IMR-90 (cell line): Measurements from ENCODE around the gene TMEFF1. TPM values are rescaled to one million over a fixed set of nuclear protein-coding genes. Genes with fewer than 3 reads are reported as not detected.

Source experiments
- ATAC-seq: fragments of 200-7000 bp; cut with Tn5 transposase; 2 replicates; pipeline ENCODE4 v1.9.1; 2020; ENCODE audit warnings: low read depth, mild to moderate bottlenecking, moderate library complexity
- BruUV-seq: library from RNA; stranded (reverse); fragments of 400-500 nt; replicated peaks from 2 replicates; lab custom pipeline; 2021; lab: Mats Ljungman, UMichigan
- CTCF ChIA-PET: fragments of 300-600 bp; formaldehyde crosslinking; extraction: SDS; loops from one replicate; lab custom pipeline; 2021; ENCODE audit warnings: antibody characterized with exemption; lab: Yijun Ruan, JAX
- POLR2A ChIA-PET: fragments of 300-600 bp; sonication (Branson Sonifier 250); formaldehyde crosslinking; loops from one replicate; lab custom pipeline; 2022; ENCODE audit warnings: antibody characterized with exemption; ENCODE audit not compliant: unreplicated experiment; lab: Charles Lee
- DNase-seq: peaks from one replicate; pipeline ENCODE4 v3.0.0; 2013
- H2AFZ ChIP-seq: replicated peaks from 2 replicates; pipeline ENCODE3; 2013; ENCODE audit warnings: low read length, mild to moderate bottlenecking; ENCODE audit not compliant: poor library complexity
- H2AK5ac ChIP-seq: 2 replicates; pipeline ENCODE4 v1.6.1; 2013; ENCODE audit warnings: low read depth, low read length, inconsistent platforms
- H2AK9ac ChIP-seq: replicated peaks from 2 replicates; pipeline ENCODE3; 2013; ENCODE audit warnings: mild to moderate bottlenecking, low read depth, low read length, moderate library complexity; ENCODE audit not compliant: poor library complexity
- H2BK120ac ChIP-seq: 2 replicates; pipeline ENCODE4 v1.6.1; 2013; ENCODE audit warnings: low read depth, low read length, inconsistent platforms
- H2BK15ac ChIP-seq: 3 replicates; pipeline ENCODE4 v1.6.1; 2013; ENCODE audit warnings: low read depth, low read length, inconsistent platforms
- H2BK20ac ChIP-seq: 2 replicates; pipeline ENCODE4 v1.6.1; 2013; ENCODE audit warnings: low read depth, mild to moderate bottlenecking, inconsistent platforms, low read length, moderate library complexity
- H2BK5ac ChIP-seq: 2 replicates; pipeline ENCODE4 v1.6.1; 2013; ENCODE audit warnings: mild to moderate bottlenecking, low read depth, low read length, inconsistent platforms; ENCODE audit not compliant: poor library complexity, severe bottlenecking
- H3K14ac ChIP-seq: replicated peaks from 2 replicates; pipeline ENCODE4 v1.6.1; 2013; ENCODE audit warnings: low read depth, low read length, inconsistent platforms
- H3K18ac ChIP-seq: 2 replicates; pipeline ENCODE4 v1.6.1; 2013; ENCODE audit warnings: low read depth, low read length, control low read depth
- H3K23ac ChIP-seq: 2 replicates; pipeline ENCODE4 v1.6.1; 2013; ENCODE audit warnings: low read depth, low read length, inconsistent platforms
- H3K27ac ChIP-seq: 2 replicates; pipeline ENCODE4 v1.5.1; 2013; ENCODE audit warnings: mild to moderate bottlenecking, control low read depth, low read length; ENCODE audit not compliant: insufficient read depth
- H3K27me3 ChIP-seq: 2 replicates; pipeline ENCODE4 v1.6.1; 2013; ENCODE audit warnings: low read length; ENCODE audit not compliant: control insufficient read depth, insufficient read depth
- H3K36me3 ChIP-seq: 2 replicates; pipeline ENCODE4 v1.6.1; 2013; ENCODE audit warnings: low read length, mixed read lengths; ENCODE audit not compliant: control insufficient read depth, insufficient read depth
- H3K4ac ChIP-seq: 2 replicates; pipeline ENCODE4 v1.6.1; 2013; ENCODE audit warnings: low read depth, low read length, inconsistent platforms
- H3K4me1 ChIP-seq: 2 replicates; pipeline ENCODE4 v1.6.1; 2013; ENCODE audit warnings: low read length, mixed read lengths; ENCODE audit not compliant: control insufficient read depth, insufficient read depth
- H3K4me2 ChIP-seq: 2 replicates; pipeline ENCODE4 v1.6.1; 2013; ENCODE audit warnings: low read depth, mild to moderate bottlenecking, control low read depth, low read length, moderate library complexity
- H3K4me3 ChIP-seq: 2 replicates; pipeline ENCODE4 v1.5.1; 2013; ENCODE audit warnings: low read depth, mild to moderate bottlenecking, control low read depth, low read length, moderate library complexity; ENCODE audit not compliant: insufficient read depth
- H3K56ac ChIP-seq: 2 replicates; pipeline ENCODE4 v1.6.1; 2013; ENCODE audit warnings: low read length, inconsistent platforms; ENCODE audit not compliant: insufficient read depth; ENCODE audit errors: extremely low read depth
- H3K79me1 ChIP-seq, 2 experiments: 2 replicates each; pipeline ENCODE4 v1.6.1; 2013; ENCODE audit warnings: low read length in 2 of 2, inconsistent platforms in 1 of 2, low read depth in 1 of 2
- H3K9ac ChIP-seq: 2 replicates; pipeline ENCODE4 v1.6.1; 2013; ENCODE audit warnings: low read depth, low read length, control low read depth
- H3K9me1 ChIP-seq: 2 replicates; pipeline ENCODE4 v1.6.1; 2013; ENCODE audit warnings: low read length, inconsistent platforms; ENCODE audit not compliant: insufficient read depth
- H3K9me3 ChIP-seq: 2 replicates; pipeline ENCODE4 v1.6.1; 2013; ENCODE audit warnings: low read length; ENCODE audit not compliant: control insufficient read depth, insufficient read depth
- H4K20me1 ChIP-seq: 2 replicates; pipeline ENCODE4 v1.6.1; 2013; ENCODE audit warnings: low read length, inconsistent platforms; ENCODE audit not compliant: insufficient read depth
- H4K5ac ChIP-seq: 2 replicates; pipeline ENCODE4 v1.6.1; 2013; ENCODE audit warnings: mild to moderate bottlenecking, low read depth, low read length, control low read depth
- H4K8ac ChIP-seq, 2 experiments: 2 replicates each; pipeline ENCODE4 v1.6.1; 2013; ENCODE audit warnings: low read depth in 2 of 2, low read length in 2 of 2, control low read depth in 1 of 2, inconsistent platforms in 1 of 2
- H4K91ac ChIP-seq: 2 replicates; pipeline ENCODE4 v1.6.1; 2013; ENCODE audit warnings: low read depth, low read length, inconsistent platforms; ENCODE audit not compliant: insufficient read depth
- BHLHE40 ChIP-seq: fragments of 150-350 bp; IDR thresholded peaks from 2 replicates; pipeline ENCODE4 v1.6.1; 2016; ENCODE audit warnings: mild to moderate bottlenecking, low read depth, low read length
- CEBPB ChIP-seq: IDR thresholded peaks from 2 replicates; pipeline ENCODE4 v1.6.1; 2012; ENCODE audit warnings: low read depth, low read length, improper control_type of control experiment
- CHD1 ChIP-seq: IDR thresholded peaks from 2 replicates; pipeline ENCODE4 v1.6.1; 2012; ENCODE audit warnings: low read depth, low read length, improper control_type of control experiment
- CTCF ChIP-seq: conservative IDR thresholded peaks from 2 replicates; pipeline ENCODE4 v1.5.1; 2012; ENCODE audit warnings: mild to moderate bottlenecking, low read depth, low read length, improper control_type of control experiment
- ELK1 ChIP-seq: fragments of 150-350 bp; IDR thresholded peaks from 2 replicates; pipeline ENCODE4 v1.6.1; 2016; ENCODE audit warnings: low read depth, mild to moderate bottlenecking, low read length, moderate library complexity, borderline replicate concordance
- MAZ ChIP-seq: IDR thresholded peaks from 2 replicates; pipeline ENCODE4 v1.6.1; 2012; ENCODE audit warnings: low read depth, mild to moderate bottlenecking, low read length, improper control_type of control experiment, moderate library complexity, borderline replicate concordance
- MXI1 ChIP-seq: IDR thresholded peaks from 2 replicates; pipeline ENCODE4 v1.6.1; 2012; ENCODE audit warnings: low read depth, mild to moderate bottlenecking, low read length, moderate library complexity, borderline replicate concordance
- NFE2L2 ChIP-seq: fragments of 150-350 bp; IDR thresholded peaks from 2 replicates; pipeline ENCODE4 v1.6.1; 2016; ENCODE audit warnings: low read depth, mild to moderate bottlenecking, low read length
- POLR2A ChIP-seq: IDR thresholded peaks from 2 replicates; pipeline ENCODE4 v1.6.1; 2012; ENCODE audit warnings: mild to moderate bottlenecking, low read depth, low read length
- RAD21 ChIP-seq: IDR thresholded peaks from 2 replicates; pipeline ENCODE4 v1.6.1; 2012; ENCODE audit warnings: low read length, improper control_type of control experiment
- RCOR1 ChIP-seq: IDR thresholded peaks from 2 replicates; pipeline ENCODE4 v1.6.1; 2012; ENCODE audit warnings: mild to moderate bottlenecking, low read length, improper control_type of control experiment; ENCODE audit not compliant: insufficient replicate concordance
- RFX5 ChIP-seq: IDR thresholded peaks from 2 replicates; pipeline ENCODE4 v1.8.0; 2012; ENCODE audit warnings: low read depth, mild to moderate bottlenecking, low read length, moderate library complexity
- SMC3 ChIP-seq: fragments of 150-350 bp; IDR thresholded peaks from 2 replicates; pipeline ENCODE4 v1.6.1; 2016; ENCODE audit warnings: low read depth, mild to moderate bottlenecking, antibody characterized with exemption, low read length, moderate library complexity
- WGBS, 2 experiments: methylation state at CpG; one replicate each; pipeline versions ENCODE4 v1.1.5 to v1.1.7; 2013; ENCODE audit warnings: missing lambda C conversion rate in 2 of 2; ENCODE audit not compliant: insufficient read length in 1 of 2; ENCODE audit errors: extremely low coverage in 2 of 2; 5-methylcytosine and 5-hydroxymethylcytosine counted together
- dilution Hi-C: fragments of 300-500 bp; cut with HindIII; formaldehyde crosslinking; loops from one replicate; pipeline ENCODE4 v1.14.3; 2018; ENCODE audit warnings: low sequenced_read_pairs; ENCODE audit not compliant: unreplicated experiment
- in situ Hi-C: fragments of 300-500 bp; cut with MboI; formaldehyde crosslinking; loops from 3 replicates; pipeline ENCODE4 v1.14.3; 2019; ENCODE audit warnings: low sequenced_read_pairs, inconsistent platforms, mixed read lengths
- intact Hi-C: fragments of 100-400 bp; cut with micrococcal nuclease; formaldehyde crosslinking; loops from 2 replicates; pipeline ENCODE4 v1.10.0; 2022
- polyA plus RNA-seq, 3 experiments: library from polyadenylated mRNA; depleted of rRNA; stranded (reverse); fragments of >200 nt; gene quantifications; 2 replicates each; pipeline ENCODE4 v1.2.3, GENCODE V29; 2012; ENCODE audit warnings: low replicate concordance in 1 of 3
- total RNA-seq: library from RNA; depleted of rRNA; stranded (reverse); fragments of >200 nt; gene quantifications from 2 replicates; pipeline ENCODE4 v1.2.3, GENCODE V29; 2012

The TMEFF1 gene
- total and polyA plus RNA-seq, 2 of the 4 experiments (the other 2 are of a cell fraction) = 0.62 to 0.90 TPM

- no peaks in the 10 kb centered on the region for H3K27me3 ChIP-seq
- ATAC-seq = peak; percentile 89
- H3K18ac ChIP-seq = peak within 1 kb of the TSS; percentile 11; the same call in 1 of the 2 replicates
- H4K5ac ChIP-seq = no peak within 1 kb of the TSS; the same call in 1 of the 2 replicates
- no peak within 1 kb of the TSS; the same call in 1 of the 2 replicates for H4K91ac ChIP-seq
- H3K9ac ChIP-seq = no peak within 1 kb of the TSS
- no peak within 1 kb of the TSS for H3K56ac ChIP-seq
- H3K4me3 ChIP-seq = no peak within 1 kb of the TSS
- H2AK9ac ChIP-seq = no peak within 1 kb of the TSS
- H3K36me3 ChIP-seq = no peaks in the 10 kb centered on the region
- peak within 1 kb of the TSS; percentile 3; the same call in 1 of the 2 replicates for H3K27ac ChIP-seq
- no peak within 1 kb of the TSS for H3K23ac ChIP-seq
- peak within 1 kb of the TSS; percentile 53 for H3K4ac ChIP-seq
- H3K14ac ChIP-seq = no peak within 1 kb of the TSS
- peak within 1 kb of the TSS; percentile 35 for H3K4me2 ChIP-seq
- dilution Hi-C loops (no loop called here), in situ Hi-C loops (loop anchor here (25.0 kb wide), 2 partner anchors 541 to 1391 kb away; no protein-coding TSS in a partner anchor), intact Hi-C loops (no loop called here)
- peak within 1 kb of the TSS; percentile 56 for H2BK5ac ChIP-seq
- H2BK15ac ChIP-seq = no peak within 1 kb of the TSS; the same call in 2 of the 3 replicates
- peaks cover 9% of the 10 kb centered on the region; the same call in 1 of the 2 replicates for H3K9me1 ChIP-seq
- peak within 1 kb of the TSS; percentile 22 for H2BK120ac ChIP-seq
- ChIA-PET POLR2A (no interaction called here), CTCF (interaction anchor here (0.6 to 1.1 kb wide), 3 partner anchors 17 to 1782 kb away, joined by 3 read pairs; partner anchors contain the start of gene ANKS6)
- H3K4me1 ChIP-seq = peaks cover 13% of the 10 kb centered on the region
- DNase-seq = peak; percentile 91
- peak within 1 kb of the TSS; percentile 61; the same call in 1 of the 2 replicates for H2BK20ac ChIP-seq
- 65% methylated on average over 6 of the region's 10 CpGs; no CpG with 5 or more reads in 1 of the 2 experiments for WGBS, 2 experiments
- no peaks in the 10 kb centered on the region for H4K20me1 ChIP-seq
- no TSS peak for BruUV-seq
- peak within 1 kb of the TSS in 1 of 2 experiments; percentile 7; a peak in 1 of 4 replicates for H4K8ac ChIP-seq
- 0 out of 2 replicates have a peak within 1 kb of the TSS, but pooled peaks have one; percentile 1 for H2AK5ac ChIP-seq
- no peak within 1 kb of the TSS for H2AFZ ChIP-seq
- H3K9me3 ChIP-seq = no peaks in the 10 kb centered on the region
- H3K79me1 ChIP-seq = peaks cover 4 to 7% of the 10 kb centered on the region in 2 experiments; a peak in 3 of 4 replicates
- TF ChIP-seq CTCF = no peak
- TF ChIP-seq ELK1 = no peak
- TF ChIP-seq RCOR1 = no peak
- TF ChIP-seq BHLHE40 = 0 out of 2 replicates have a peak, but pooled peaks have one; percentile 14
- no peak for TF ChIP-seq SMC3
- TF ChIP-seq CHD1 = no peak
- TF ChIP-seq RAD21 = no peak
- TF ChIP-seq MXI1 = no peak
- no peak for TF ChIP-seq RFX5
- no peak for TF ChIP-seq MAZ
- TF ChIP-seq POLR2A = no peak
- TF ChIP-seq CEBPB = peak; percentile 63; the same call in 1 of the 2 replicates
- TF ChIP-seq NFE2L2 = no peak
These were observed 105.0 kb downstream of the TMEFF1 start, which contains the start of gene CAVIN4 for GRCh38 chr9:100577776-100578448. CAVIN4 (plus strand) TSS chr9:100578079; CDS start chr9:100578144, 65 bp downstream.
